GM12873 (cell line): Measurements from ENCODE around the gene CPLANE1.

Source experiments
- CTCF ChIP-seq: IDR thresholded peaks from 2 replicates; pipeline ENCODE4 v1.5.1; 2012; ENCODE audit warnings: low read depth, mild to moderate bottlenecking, moderate library complexity, low read length, control low read depth; ENCODE audit not compliant: insufficient read depth; ENCODE audit errors: missing control alignments

CPLANE1 gene

GRCh38 chr5:37174928-37175327, 74.2 kb downstream of the CPLANE1 start:
- no peak for TF ChIP-seq CTCF

- no peak for TF ChIP-seq CTCF
Observed at GRCh38 chr5:37172957-37173356, 76.2 kb downstream of the CPLANE1 start.

GRCh38 chr5:37170856-37171255, 78.3 kb downstream of the CPLANE1 start:
- TF ChIP-seq CTCF, result no peak

- no peak for TF ChIP-seq CTCF
Observed at GRCh38 chr5:37166197-37166596, 83.0 kb downstream of the CPLANE1 start.

- no peak for TF ChIP-seq CTCF
Observed at GRCh38 chr5:37165761-37166160, 83.4 kb downstream of the CPLANE1 start.

GRCh38 chr5:37153661-37154060, 95.5 kb downstream of the CPLANE1 start:
- TF ChIP-seq CTCF, result no peak

- no peak for TF ChIP-seq CTCF
Observed at GRCh38 chr5:37146896-37147295, 102.3 kb downstream of the CPLANE1 start.
